GM18526 (cell line): ENCODE data around the gene GNAI2.

Source experiments
- POLR2A ChIP-seq: IDR thresholded peaks from 3 replicates; pipeline ENCODE4 v1.6.1; 2011; ENCODE audit not compliant: insufficient read length; ENCODE audit errors: extremely low read depth

GNAI2 gene

DNA sequence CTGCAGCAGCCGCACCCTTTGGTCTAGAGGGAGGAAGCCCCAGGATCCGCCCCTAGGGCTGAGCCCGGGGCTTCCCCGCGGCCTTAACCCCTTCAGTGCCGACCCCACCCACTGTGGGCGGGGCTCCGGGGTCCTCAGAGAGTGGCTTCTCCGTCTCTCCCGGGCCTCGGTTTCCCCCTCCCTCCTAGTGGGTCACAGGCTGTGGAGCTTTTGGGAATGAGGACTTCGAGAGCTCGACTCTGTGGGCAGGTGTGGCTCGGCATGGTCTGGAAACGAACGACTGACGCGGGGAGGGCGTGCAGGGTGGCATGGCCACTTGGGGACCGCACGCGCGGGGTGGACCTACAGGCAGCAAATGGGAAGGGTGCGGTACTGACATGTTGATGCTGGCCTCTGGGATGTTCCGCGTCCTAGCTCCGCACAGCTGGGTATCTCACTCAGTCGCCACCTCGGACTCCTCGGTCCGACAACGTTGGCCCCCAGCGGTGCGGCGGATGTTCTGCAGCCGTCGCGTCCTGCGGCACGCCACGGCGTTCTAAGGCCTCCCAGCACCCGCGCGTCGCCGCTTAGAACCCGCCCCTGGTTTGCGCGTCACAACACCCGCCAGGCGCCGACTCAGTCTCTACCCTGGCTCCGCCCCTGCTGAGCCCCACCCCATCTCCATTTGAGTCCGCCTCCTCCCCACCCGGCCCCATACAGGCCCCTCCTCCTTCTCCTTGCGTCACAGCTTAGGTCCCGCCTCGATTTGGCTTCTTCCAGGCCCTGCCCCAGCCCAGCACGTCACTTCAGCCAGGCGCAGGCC, 63.0 kb downstream of the GNAI2 start, which contains the start of the genes HYAL3 and NAA80:
Gene HYAL3, minus strand, starts transcription at position 570 of the 802 bp plus-strand sequence. CDS start 3,803 bp downstream, outside the sequence.
Gene NAA80, minus strand, starts transcription at position 570 of the 802 bp plus-strand sequence. CDS start 1,942 bp downstream, outside the sequence.
- peak; percentile 79 for TF ChIP-seq POLR2A

DNA sequence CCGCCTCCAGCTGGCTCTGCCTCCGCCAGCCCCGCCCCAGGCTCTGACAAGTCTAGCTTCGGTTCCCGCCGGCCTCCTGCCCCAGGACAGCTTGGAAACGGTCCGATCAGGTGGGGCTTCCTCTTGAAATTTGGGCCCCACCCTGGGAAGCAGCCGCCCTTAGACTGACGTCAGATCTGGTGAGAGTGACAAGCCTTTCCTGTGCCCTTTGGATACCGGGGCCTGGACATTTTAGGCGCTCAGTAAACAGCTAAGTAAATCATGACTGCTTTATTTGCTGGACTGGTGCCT, 63.6 kb downstream of the GNAI2 start:
- no peak for TF ChIP-seq POLR2A

DNA sequence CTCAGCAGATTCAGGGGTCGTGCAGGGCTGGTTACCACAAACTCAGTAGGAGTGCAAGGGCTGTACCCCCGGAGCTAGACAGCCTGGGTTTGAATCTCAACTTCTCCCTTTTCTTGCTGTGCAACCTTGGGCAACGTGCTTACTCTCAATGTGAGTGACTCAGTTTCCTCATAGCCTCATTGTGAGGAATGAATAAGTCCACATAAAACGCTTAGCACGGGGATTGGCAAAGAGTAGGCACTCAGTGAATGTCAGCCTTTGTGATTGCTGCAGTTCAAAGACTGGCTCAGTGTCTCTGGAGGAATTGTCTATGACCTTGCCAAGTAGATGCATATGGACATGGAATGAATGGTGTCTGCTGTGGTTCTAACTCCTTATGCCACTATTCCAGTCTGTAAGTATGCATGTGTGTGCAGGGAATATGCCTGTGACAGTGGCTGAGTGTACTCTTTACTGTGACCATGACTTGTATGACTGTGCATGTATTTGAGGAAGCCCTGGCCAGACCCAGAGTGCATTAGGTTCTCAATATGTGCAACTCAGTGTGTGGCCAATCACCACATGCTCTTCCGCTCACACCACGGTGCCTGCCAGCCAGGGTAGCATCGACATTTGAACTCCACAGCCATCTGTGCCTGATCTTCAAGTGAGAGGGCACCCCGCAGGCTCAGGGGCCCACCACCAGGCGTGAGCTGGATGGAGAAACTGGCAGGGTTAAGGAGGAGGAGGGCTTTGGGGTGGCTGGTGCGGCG, 64.1 kb downstream of the GNAI2 start:
- TF ChIP-seq POLR2A = no peak

DNA sequence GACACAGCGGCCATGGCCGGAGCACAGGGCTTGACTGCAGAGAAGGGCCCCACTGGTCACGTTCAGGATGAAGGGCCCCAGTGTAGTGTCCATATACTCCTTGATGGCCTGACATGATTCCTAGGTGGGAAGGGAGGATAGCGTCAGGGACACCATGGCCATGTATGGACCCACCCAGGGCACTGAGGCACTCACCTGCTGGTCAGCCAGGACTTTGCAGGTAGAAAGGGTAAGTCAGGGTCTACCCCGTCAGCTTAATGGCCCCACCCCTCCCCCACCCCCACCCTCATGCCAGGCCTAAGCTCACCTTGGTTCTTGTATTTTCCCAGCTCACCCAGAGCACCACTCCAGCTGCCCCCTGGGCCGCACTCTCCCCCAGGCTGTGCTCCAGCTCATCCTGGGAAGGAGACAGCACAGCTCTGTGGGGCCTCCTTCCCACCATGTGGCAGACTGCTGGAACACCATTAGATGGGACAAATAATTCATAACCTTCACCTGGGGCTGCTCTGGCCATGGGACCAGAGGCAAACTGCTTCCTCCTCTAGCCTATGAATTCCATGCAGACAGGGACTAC, 64.8 kb downstream of the GNAI2 start:
- TF ChIP-seq POLR2A = no peak

DNA sequence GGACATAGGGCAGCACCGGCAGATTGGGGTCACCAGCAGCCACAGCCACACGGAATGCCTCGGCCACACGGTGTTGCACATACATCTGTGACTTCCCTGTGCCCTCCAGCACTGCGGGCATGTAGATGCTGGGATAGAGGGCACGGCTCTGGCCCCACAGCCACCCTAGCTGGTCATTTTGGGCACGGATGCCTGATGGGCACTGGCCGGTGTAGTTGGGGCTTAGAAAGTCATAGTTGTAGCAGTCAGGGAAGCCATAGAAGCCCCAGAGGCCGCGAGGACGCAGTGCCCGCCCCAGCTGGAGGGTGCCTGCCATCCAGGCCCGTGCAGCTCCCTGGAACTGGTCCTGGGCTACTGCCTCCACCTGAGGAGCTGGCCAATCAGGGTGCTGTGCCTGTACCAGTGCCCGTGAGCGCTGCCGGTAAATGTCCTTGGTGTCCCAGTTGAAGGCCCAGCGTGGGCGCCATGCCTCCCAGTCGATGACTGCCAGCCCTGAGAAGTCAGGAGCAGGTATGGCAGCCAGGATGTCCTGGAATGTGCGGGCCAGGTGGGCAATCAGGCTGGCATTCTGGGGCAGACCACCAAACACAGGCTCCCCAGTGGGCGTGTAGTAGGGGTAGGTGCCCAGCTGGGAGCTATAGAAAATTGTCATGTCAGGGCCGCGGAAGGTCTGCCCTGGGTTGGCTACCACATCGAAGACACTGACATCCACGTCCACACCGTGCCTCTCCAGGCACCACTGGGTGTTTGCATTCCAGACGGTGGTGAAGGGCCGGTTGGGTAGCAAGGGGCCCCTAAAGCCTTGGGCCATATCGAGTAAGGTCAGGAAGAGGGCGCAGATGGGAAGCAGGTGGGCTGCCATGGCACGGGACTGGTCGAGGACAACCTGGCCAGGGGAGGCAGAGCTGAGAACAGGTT, 66.3 kb downstream of the GNAI2 start:
- no peak for TF ChIP-seq POLR2A

DNA sequence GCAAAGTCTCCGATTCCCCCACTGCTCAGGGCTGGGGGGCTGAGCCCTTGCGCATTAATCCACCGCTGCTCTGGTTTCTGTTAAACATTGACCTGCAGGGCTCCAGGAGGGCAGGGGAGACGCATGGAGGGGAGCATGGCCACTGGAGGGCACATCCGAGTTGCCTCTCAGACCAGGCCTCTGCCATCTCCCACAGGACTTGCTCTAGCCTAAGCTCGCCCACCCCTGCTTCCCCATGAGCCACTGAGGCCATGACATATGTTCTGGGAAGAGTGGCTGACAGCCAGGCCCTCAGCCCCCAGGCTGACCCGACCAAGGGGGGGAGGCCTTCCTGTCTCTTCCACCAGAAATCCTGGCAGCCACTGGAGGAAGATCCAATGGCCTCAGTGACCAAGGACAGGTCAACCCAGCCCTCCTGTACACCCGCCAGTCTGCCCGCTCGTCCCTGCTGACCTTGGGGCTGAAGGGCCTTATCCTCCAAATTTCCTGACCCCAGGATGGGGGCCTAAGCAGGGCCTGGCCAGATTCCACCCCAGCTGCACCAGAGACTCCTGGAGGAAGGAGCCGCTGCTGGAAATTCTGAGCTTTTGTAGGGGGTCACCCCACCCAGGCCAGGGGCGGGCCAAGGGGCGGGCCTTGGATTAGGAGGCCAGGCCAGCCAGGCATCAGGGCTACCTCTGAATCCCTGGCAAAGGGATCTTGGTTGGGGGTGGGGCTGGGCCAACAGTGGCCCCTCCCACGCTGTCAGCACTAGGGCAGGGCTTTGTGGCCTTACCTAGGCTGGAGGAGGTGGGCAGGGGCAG, 67.2 kb downstream of the GNAI2 start, which contains the start of gene HYAL1:
Gene HYAL1, minus strand, starts transcription at position 562 of the 803 bp plus-strand sequence. CDS start 618 bp downstream, outside the sequence.
- no peak for TF ChIP-seq POLR2A

DNA sequence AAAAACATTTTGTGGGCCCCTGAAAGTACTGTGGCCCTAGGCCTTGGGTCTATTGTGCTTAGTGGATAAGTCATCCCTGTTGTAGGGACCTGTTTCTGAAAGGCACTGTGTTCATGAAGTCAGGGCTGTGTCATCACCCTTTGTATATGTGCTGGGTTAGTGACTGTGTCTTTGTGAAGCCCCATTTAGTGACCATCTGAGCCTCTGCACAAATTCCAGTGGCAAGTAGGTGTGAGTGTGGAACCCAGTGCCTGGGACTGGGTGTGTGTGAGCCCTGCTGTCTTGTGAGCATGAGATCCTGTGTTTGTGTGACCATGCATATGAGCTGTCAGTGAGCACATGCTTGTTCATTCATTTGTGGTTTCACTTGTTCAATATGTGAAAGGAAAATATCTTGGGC, 68.6 kb downstream of the GNAI2 start:
- no peak for TF ChIP-seq POLR2A
